Esophagus muscularis mucosa (tissue), 4 donors: Measurements from ENCODE around the gene XRN2. TPM values are rescaled to one million over a fixed set of nuclear protein-coding genes. Genes with fewer than 3 reads are reported as not detected.

Source experiments
- DNase-seq: peaks from one replicate; pipeline ENCODE4 v3.0.0-alpha.2; 2017; ENCODE audit errors: extremely low spot score
- H3K27ac ChIP-seq, 4 donors: fragments of 200-600 bp; sonication (generic); replicated peaks in 1 of 4; 1 replicate in 3 of 4; 2 replicates in 1 of 4; pipeline ENCODE4 v1.5.1; 2016 to 2019; ENCODE audit warnings: mild to moderate bottlenecking in 1 of 4
- H3K27me3 ChIP-seq, 4 donors: fragments of 200-600 bp; sonication (generic); one replicate each; pipeline versions ENCODE4 v1.5.1 to v1.6.0; 2016 to 2019
- H3K36me3 ChIP-seq, 4 donors: fragments of 200-600 bp; sonication (generic); one replicate each; pipeline ENCODE4 v1.5.1; 2016 to 2019
- H3K4me1 ChIP-seq, 4 donors: fragments of 200-600 bp; sonication (generic); one replicate each; pipeline ENCODE4 v1.5.1; 2016 to 2019
- H3K4me3 ChIP-seq, 4 donors: fragments of 200-600 bp; sonication (generic); 1 replicate in 2 of 4; 2 replicates in 2 of 4; pipeline ENCODE4 v1.5.1; 2016 to 2019; ENCODE audit warnings: mild to moderate bottlenecking in 4 of 4, moderate library complexity in 1 of 4
- H3K9me3 ChIP-seq, 4 donors: fragments of 200-600 bp; sonication (generic); 1 replicate in 3 of 4; 2 replicates in 1 of 4; pipeline ENCODE4 v1.5.1; 2016 to 2019
- CTCF ChIP-seq, 3 experiments: fragments of 200-600 bp in 2 of 3; fragments of 450-650 bp in 1 of 3; sonication (generic) in 2 of 3; IDR thresholded peaks; one replicate each; pipeline ENCODE4 v1.5.1; 2017 to 2019; ENCODE audit warnings: antibody characterized with exemption in 3 of 3, mild to moderate bottlenecking in 2 of 3, moderate library complexity in 1 of 3
- EP300 ChIP-seq: sonication (generic); formaldehyde crosslinking; IDR thresholded peaks from one replicate; pipeline ENCODE4 v1.6.1; 2017; ENCODE audit warnings: antibody characterized with exemption
- POLR2A ChIP-seq: fragments of 450-650 bp; IDR thresholded peaks from one replicate; pipeline ENCODE4 v1.6.1; 2017; ENCODE audit warnings: antibody characterized with exemption, moderate library complexity, mild to moderate bottlenecking, low read depth
- POLR2AphosphoS5 ChIP-seq, 2 donors: sonication (generic); formaldehyde crosslinking; IDR thresholded peaks; one replicate each; pipeline ENCODE4 v1.6.1; 2017; ENCODE audit warnings: antibody characterized with exemption in 2 of 2
- WGBS: methylation state at CpG from one replicate; pipeline ENCODE4 v1.1.5; 2018; 5-methylcytosine and 5-hydroxymethylcytosine counted together
- intact Hi-C: fragments of 100-400 bp; cut with DNase I; formaldehyde crosslinking; loops from one replicate; pipeline ENCODE4 v1.15.1; 2023
- total RNA-seq, 4 donors: library from RNA; depleted of rRNA; stranded (reverse); fragments of >200 nt; gene quantifications; one replicate each; pipeline versions ENCODE4 v1.1.0 to v1.2.1, GENCODE V29; 2016

Gene XRN2
- total RNA-seq, 4 donors from 2014 or later: 49.0 to 76.9 (median 56.7) TPM

DNA sequence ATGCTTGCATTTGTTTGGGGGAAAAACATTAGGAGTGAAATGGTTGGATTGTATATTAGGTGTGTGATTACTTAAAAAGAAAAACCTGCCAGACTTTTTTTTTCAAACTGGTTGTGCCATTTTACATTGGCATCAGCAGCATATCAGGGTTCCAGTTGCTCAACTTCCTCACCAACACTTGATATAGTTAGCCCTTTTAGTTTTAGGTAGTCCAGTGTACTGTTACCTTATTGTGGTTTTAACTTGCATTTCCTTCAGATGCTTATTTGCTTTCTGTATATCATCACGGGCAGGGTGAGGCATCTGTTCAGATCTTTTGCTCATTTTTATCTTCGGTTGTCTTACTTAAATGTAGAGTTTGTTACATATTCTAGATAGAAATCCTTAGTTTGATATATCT is 5.2 kb downstream of the XRN2 start:
- H3K4me1 ChIP-seq: peaks cover 14 to 43% (median 36%) of the 10 kb centered on the region in 4 donors

DNA sequence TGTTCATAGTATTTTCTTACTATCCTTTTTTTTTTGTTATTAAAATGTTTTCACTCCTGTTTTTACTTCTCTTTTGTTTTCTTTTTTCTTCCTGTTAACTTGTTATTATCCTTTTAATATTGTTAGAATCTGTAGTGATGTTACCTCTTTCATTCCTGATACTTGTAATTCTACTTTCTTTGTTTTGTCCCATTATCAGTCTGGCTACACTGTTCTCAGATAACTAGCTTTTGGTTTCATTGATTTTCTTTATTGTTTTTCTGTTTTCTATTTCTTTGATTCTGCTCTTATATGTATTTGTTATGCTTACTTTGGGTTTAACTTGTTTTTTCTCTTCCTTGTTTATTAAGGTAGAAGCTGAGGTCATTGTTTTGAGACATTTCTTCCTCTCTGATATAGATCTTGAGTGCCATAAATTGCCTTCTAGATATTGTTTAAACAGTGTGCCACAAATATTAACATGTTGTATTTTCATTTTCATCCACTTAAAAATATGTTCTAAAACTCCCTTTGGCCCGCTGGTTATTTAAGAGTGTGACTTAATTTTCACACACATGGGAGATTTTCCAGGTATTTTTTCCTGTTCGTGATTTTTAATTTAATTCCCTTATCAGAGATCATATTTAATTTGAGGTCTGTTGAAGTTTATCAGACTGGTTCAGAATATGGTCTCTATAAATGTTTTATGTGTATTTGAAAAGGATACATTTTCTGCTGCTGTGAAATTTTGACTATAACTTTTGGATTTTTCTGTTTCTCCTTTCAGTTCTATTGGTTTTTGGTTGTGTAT is 6.7 kb downstream of the XRN2 start:
- TF ChIP-seq POLR2A (no peak), POLR2AphosphoS5 (IDR thresholded peaks at IDR 0.05) (no peak), EP300 (no peak), CTCF (IDR thresholded peaks at IDR 0.05) (no peak)
- intact Hi-C loops: no loop called here
- peaks cover 0 to 5% (median 2%) of the 10 kb centered on the region in 4 donors for H3K36me3 ChIP-seq
- no peak overlapping the region for H3K4me3 ChIP-seq
- no peak for DNase-seq
- WGBS: 62% methylated on average over 2 of the region's 2 CpGs
- no peaks in the 10 kb centered on the region for H3K27me3 ChIP-seq
- no peak overlapping the region for H3K27ac ChIP-seq
- peaks cover 12 to 42% (median 31%) of the 10 kb centered on the region in 4 donors for H3K4me1 ChIP-seq
- no peaks in the 10 kb centered on the region for H3K9me3 ChIP-seq

More for the DNA sequence above, 5.2 kb downstream of the XRN2 start:
- WGBS: 88% methylated on average over 2 of the region's 2 CpGs
- no peaks in the 10 kb centered on the region for H3K27me3 ChIP-seq
- intact Hi-C loops: no loop called here
- no peaks in the 10 kb centered on the region for H3K9me3 ChIP-seq
- TF ChIP-seq CTCF (IDR thresholded peaks at IDR 0.05): no peak
- H3K4me3 ChIP-seq: no peak overlapping the region
- DNase-seq: no peak
- peaks cover 0 to 5% (median 2%) of the 10 kb centered on the region in 4 donors for H3K36me3 ChIP-seq
- no peak overlapping the region for H3K27ac ChIP-seq

DNA sequence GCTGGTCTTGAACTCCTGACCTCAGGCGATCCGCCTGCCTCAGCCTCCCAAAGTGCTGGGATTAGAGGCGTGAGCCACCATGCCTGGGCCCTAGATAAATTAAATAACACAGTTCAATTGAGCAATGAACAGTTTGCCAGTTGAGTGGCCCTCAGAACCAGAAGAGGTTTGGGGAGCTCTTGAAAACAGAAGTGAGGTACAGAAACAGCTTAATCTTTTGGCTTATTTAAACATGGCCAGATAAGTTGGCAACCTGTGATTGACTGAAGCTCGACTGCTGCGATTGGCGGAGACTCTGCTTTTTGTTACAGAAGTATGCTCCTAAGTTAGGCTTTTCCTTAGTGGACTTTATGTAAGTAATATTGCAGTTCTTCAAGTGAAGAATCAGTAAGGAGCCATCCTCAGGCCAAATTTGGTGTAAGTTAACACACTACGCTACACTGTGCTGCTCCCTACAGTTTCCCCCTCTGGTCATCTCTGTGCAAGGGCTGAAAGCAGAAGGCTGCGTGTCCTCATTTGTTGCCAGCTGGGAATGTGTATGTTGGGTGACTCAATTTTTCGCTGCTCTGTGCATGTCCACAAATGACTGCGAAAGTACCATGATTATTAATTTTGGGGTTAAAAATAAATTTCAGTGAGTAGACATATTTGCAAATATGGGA is 9.8 kb downstream of the XRN2 start:
- no peak for DNase-seq
- TF ChIP-seq POLR2A: no peak
- Histone ChIP-seq H3K36me3 (peaks cover 0 to 5% (median 2%) of the 10 kb centered on the region in 4 donors), H3K4me1 (peaks cover 17 to 41% (median 28%) of the 10 kb centered on the region in 4 donors), H3K4me3 (no peak overlapping the region), H3K27me3 (no peaks in the 10 kb centered on the region), H3K9me3 (no peaks in the 10 kb centered on the region), H3K27ac (no peak overlapping the region)
- WGBS: 93% methylated on average over 10 of the region's 10 CpGs
- intact Hi-C loops: no loop called here

GRCh38 chr20:21315138-21315537 is 12.0 kb downstream of the XRN2 start:
- H3K4me1 ChIP-seq: peaks cover 16 to 47% (median 37%) of the 10 kb centered on the region in 4 donors

More at GRCh38 chr20:21315138-21315537, 12.0 kb downstream of the XRN2 start:
- DNase-seq: no peak
- Histone ChIP-seq H3K36me3 (no peaks in the 10 kb centered on the region), H3K27ac (no peak overlapping the region), H3K27me3 (no peaks in the 10 kb centered on the region), H3K9me3 (no peaks in the 10 kb centered on the region), H3K4me3 (no peak overlapping the region)
- 86% methylated on average over 4 of the region's 4 CpGs for WGBS
- intact Hi-C loops: no loop called here
- TF ChIP-seq CTCF (IDR thresholded peaks at IDR 0.05) (no peak), EP300 (no peak), POLR2AphosphoS5 (IDR thresholded peaks at IDR 0.05) (no peak), POLR2A (no peak)
